Measurements from ENCODE around the gene ZCCHC14.
"Not testable (repeated sequence)": the region's sequence is repeated elsewhere in the genome, so short reads cannot be mapped to it uniquely, and the experiment has no call there.

The ZCCHC14 gene

DNA sequence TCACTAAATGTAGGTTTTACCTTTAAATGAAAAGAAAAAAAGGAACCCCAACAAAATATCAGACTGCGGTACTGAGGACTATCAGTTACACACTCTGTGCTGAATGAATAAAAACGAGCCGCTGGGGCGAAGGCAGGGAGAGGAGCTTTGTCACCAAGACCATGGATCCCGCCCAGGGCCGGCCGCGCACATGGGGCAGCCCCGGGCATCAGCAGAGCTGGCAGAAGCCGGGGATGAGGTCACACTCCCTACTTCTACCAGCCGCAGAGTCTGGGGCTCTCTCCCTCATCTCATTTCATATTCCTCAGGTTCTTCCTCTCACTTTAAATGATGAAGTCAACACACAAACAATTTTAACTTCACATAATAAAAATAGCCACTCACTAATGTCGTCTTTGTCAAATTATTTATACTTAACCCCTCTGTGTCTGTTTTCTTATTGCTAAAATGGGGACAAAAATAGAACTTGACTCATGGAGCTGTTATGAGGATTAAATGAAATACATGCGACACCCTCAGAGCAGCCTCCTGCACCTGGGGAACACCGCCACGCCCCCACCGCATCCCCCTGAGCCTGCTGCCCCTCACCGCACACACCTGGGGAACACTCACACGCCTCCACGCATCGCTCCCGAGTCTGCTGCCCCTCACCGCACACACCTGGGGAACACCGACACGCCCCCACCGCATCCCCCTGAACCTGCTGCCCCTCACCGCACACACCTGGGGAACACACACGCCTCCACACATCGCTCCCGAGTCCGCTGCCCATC lies 15.4 kb downstream of the ZCCHC14 start:
- not testable (repeated sequence) for DNase-seq (ENCODE audit: low read depth)

DNA sequence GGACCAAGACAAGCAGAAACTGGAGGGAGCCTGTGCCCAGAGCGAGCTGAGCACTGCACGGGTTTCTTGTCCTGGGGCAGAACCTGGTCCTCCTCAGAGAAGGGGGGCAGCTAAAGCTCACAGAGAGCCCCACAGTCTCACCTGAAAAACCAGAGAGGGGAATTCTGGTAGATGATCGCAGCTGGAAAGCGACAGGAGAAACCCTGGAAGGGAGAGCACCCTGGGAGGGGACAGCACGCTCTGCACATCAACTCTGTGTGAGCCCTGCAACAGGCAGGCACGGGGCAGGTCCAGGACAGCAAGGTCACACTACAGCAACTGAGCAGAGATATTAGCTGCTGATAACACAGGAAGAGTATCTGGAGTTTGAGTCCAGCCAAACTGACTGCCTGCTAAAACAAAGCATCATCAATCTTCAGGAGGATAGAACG lies 18.2 kb downstream of the ZCCHC14 start:
- no peak for DNase-seq (ENCODE audit: low read depth)

DNA sequence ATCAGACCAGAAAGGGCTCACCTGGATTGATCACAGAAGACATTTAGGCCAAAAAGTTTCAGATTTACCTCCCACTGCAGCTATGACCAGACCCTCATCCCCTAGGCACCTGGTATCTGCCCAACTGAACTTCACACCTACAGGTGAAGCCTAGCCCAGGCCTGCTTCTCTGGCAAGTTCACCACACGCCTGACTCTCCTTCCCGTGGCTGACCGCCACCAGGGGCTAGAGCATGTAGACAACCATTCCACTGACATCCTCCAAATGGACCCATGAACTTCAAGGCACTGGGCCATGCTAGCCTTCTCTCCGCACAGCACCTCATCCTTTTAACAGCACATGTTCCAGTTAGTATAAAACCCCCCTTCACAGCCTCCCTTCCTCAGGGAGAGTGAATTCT lies 18.8 kb downstream of the ZCCHC14 start:
- no peak for DNase-seq (ENCODE audit: low read depth)

DNA sequence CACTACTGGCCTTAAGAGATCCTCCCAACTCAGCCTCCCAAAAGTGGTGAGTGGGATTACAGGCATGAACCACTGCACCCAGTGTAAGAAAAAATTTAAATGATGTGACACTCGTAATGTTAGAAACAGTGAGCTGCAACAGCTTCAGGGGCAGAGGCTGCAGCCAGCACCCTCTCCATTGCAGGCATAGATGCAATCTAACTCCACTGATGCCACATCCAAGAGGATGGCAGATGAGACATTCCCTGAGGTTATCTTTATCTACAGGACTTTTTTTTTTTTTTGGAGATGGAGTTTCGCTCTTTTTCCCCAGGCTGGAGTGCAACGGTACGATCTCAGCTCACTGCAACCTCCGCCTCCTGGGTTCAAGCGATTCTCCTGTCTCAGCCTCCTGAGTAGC lies 19.9 kb downstream of the ZCCHC14 start:
- no peak for DNase-seq (ENCODE audit: low read depth)

DNA sequence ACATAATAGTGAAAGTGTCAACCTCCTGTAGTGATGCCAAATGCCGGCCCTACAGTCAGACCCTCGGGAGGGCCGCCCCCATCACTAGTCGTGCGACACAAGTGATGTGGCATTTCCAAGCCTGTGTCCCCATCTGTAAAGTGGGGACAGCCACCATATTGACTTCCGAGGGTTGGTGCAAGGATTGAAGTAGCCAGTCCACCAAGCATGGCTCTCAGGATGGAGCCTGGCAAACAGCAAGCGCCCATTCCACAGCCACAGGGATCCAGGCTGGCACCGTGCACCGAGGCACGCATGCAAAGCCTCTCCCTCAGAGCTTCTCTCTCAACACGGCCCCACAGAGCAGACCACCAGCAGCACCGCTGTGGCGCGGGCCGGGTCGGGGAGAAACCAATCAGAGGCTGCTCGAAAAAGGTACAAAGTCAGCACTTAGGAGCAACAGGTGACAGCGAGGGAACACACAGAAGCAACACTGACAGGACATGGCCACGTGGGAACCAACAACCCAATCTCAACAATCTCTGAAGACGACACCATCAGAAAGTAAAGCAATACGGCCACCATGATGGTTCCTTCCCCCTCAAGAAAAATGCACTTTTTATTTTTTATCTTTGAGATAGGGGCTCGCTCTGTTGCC lies 20.6 kb downstream of the ZCCHC14 start:
- DNase-seq (ENCODE audit: low read depth), result no peak

DNA sequence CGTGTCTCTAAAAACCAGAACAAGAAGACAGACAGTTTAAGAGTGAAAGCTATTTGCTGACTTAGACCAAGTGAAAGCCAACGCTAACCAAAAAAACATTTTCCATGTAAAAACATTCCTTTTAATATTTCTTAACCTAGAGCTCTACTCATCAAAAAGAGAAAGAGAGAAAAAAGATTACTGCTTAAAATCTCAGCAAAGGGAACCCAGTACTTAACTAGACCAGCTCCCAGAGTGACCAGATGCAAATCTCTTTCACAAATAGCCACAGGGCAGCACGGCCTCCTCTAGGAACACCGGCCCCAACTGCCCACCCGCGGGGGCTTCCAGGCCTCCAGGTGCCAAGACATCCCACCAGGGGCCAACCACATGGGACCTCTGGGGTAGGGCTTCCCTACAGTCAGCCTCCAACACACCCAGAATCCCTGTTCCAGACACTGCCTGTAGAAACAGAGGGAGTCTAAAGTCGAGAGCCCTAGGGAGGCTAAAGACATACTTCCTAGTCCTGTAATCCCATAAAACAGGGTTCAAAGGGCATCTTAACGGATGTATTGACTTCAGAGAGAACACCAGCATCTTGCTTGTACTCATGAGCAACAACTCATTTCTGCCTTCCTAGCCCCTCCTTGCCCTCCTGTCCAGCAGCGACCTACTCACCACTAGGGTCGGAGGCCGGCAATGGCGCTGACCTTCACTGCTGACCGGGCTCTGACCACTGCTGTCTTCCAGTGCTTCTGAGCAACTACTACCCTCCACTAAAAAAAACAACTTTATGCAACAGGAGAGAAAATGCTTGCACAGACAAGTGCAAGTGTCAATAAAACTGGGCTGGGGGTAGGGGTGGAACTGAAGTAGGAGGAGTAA lies 21.3 kb downstream of the ZCCHC14 start:
- DNase-seq (ENCODE audit: low read depth), result no peak

DNA sequence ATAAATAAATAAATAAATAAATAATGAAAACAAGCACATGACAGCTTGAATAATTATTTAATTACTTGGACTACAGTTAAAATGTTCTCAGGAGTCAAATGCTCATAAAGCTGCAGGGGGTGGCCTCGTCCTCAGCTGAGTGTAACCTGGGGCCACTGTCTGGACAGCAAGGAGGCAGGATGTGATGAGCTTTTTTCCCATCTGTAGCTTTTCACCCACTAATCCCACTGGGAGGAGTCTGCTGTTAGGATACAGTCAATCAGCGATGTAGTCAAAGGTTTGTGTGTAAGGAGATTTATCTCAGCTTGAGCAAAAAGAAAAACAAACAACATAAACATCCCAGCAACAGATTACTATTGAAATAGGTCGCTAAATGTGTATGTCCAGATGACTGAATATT lies 22.5 kb downstream of the ZCCHC14 start:
- DNase-seq (ENCODE audit: low read depth), result no peak

DNA sequence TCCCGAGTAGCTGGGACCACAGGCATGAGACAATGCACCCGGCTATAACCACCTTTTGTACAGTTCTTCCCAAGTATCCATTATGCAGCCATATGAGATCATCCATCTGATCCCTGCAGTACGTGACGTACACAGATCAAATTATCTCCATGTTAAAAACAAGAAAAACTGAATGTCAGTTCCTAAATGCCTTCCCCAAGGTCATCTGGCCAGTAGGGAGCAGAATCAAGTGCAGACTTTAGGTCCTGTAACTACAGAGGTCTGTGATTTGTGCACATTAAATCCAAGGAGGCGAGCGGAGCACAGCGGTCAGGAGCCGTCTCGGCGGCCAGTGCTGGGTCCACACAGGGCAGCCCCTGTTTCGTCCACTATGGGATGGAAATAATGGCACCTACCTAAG lies 23.7 kb downstream of the ZCCHC14 start:
- DNase-seq (ENCODE audit: low read depth), result no peak

DNA sequence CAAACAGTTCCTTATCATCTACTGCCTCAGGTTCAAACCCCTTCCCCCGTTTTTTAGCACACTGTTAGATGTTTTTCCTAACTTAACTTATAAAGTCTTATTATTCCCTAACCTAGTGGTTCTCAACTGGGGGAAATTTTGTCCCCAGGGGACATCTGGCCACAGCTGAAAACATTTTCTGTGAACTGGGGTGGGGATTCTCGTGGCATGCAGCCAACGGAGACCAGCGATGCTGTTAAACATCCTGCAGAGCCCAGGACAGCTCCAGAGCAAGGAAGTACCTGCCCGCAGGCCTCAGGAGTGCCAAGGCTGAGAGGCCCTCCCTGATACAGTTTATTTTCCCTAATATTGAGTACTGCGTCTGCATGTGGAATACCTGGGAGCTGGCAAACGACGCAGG lies 24.3 kb downstream of the ZCCHC14 start:
- DNase-seq (ENCODE audit: low read depth), result no peak

DNA sequence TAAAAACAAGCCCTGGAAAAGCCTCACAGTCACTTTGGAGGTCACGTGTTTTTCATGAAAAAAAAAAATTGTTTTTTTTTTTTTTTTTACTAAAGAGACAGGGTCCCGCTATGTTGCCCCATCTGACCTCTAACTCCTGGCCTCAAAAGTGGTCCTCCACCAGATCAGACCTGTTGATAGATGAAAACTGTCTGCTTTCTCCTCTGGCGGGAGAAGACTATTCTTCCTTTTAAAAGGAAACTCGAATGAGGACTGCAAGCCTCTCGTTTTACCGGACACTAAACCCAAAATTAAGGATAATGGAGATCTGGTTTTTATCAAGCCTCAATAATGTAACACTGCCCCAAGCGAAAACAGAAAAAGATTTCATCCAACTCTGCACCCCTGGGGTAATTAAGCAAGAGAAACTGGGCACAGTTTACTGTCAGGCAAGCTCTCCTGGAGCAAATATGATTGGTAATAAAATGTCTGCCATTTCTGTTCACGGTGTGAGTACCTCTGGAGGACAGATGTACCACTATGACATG lies 25.8 kb downstream of the ZCCHC14 start:
- no peak for DNase-seq (ENCODE audit: low read depth)

DNA sequence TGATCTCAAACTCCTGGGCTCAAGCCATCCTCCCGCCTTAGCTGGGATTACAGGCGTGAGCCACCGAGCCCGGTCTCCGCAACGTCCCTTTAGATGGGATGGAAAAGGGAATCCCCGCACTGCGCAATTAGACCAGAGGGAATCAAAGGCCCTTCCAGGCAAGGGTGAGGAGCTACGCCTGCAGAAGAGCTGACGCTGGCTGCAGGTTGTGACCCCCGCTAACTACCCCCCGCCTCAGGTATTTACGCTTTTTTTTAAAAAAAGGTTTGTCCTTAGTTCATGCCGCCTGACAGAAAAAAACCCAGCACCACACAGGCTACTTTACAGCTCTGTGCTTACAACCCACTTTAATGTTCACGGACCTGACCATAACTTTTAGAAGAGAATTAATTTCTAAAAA lies 26.9 kb downstream of the ZCCHC14 start:
- DNase-seq (ENCODE audit: low read depth), result no peak

DNA sequence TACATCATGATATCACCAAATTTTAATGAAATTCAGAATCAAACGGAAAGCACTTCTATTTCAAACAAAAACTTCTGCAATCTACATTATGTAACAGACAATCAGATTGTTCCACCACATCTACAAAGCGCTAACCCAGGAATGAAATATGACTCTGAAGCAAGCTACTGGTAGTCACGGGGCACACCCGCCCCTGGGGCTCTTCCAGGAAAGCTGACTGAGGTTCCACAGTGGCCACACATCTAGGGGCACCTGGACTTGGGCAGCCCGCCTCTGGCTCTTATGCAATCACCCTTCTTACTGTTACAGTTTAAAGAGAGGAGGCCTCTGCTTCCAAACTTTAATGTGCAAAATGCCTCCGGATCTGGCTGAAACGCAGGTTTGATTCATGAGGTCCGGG lies 27.5 kb downstream of the ZCCHC14 start:
- DNase-seq (ENCODE audit: low read depth), result no peak

DNA sequence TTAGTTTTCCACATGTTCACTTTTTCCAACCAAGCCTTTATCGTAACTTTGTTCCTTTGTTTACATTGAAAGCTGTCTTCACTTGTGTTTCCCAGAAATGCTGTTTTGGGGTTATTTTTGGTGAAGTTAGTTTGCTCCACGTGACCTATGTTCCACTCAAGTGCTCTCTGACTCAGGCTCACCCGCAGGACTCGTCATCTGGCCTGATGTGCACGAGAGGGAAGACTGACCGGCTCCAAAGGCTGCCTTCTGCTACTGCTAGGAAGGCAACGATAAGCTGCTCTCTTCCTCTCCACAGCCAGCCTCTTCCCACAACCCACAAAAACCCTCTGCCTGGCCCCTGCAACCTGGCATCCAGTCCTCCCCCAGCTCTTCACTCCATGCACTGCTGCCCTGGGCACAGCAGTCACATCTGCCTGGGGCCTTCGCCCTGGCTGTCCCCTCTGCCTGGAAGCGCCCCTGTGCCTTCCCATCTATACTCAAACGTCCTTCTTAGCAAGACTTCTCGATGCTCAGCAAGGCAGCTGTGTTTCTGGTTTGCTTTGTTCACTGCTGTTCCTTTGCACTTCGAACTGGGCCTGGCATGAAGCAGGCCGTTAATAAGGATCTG lies 28.0 kb downstream of the ZCCHC14 start:
- DNase-seq (ENCODE audit: low read depth), result peak; percentile 45

DNA sequence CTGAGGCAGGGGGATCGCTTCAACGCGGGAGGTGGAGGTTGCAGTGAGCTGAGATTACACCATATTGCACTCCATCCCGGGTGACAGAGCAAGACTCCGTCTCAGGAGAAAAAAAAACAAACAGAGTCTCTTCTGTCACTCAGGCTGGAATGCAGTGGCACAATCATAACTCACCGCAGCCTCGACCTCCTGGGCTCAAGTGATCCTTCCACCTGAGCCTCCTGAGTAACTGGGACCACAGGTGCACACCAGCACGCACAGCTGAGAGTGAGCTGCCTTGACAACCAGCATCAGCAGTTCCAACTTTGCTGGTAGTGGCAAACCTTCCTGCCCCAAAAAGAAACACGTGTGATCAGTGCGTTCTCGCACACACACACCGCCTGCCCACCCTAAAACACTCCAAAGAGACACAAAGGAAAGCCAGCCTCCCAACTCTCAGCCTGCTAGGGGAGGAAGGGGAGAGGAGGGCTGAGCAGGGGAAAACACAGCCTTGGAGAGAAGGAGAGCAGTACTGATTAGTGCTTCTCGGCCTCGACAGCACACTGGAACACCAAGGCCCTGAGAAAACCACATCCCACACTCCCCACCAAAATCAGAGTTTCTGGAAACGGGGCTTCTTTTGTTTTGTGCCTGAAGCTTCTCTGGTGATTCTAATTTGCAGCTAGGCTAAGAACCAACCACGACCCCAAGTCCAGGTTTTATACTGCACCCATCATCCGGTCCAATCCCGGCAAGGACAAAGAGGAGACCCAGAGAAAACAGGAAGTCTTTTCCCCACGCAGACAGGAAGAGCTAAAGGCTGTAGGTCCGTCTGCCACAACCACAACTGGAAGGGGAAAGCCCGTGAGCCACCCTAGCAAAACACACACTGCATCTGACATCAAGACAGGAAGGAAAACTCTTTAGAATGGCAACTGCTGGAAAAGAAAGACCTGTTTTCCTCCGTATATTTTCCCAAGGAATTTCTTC lies 28.8 kb downstream of the ZCCHC14 start:
- no peak for DNase-seq (ENCODE audit: low read depth)

DNA sequence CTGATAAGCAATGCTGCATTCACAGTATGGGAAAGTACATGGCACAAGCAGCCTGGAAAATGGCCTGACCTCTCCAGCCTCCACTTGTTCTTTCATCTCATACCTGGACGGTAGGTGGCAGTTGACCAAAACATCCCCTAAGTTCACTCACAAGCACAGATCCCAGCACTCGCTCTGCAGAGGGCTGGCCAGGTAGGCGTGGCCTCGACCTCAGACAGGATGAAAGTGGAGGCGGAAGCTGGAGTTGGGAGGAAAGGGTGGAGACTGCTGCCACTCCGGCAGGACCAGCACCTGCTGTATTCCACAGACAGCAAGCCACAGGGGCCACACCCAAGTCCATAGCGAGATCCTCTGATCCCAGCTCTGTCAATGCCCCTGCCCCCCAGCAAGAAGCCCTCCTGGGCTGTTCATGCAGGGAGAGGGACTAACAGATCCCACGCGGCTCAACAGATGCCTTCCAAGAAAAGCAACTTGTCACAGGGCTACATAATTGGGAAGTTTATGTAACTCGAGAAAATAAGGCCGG lies 31.3 kb downstream of the ZCCHC14 start:
- DNase-seq (ENCODE audit: low read depth), result no peak

DNA sequence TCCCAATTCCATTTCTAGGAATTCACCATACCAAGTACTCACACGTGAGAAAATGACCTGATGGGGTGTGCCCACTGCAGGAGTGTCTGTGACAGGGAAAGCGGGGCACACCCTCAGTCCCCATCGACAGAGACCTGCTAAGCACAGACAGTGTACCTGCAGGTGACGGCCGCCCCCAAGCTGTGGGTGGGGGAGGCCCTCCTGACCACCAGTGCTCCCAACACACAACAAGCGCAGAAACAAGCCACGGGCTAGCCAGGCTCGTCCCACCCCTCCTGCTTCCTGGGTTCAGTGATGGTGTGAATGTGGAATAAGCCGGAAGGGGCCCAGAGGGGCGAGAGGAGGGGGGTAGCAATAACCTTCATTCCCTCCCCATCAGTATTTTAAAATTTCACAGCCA lies 31.9 kb downstream of the ZCCHC14 start:
- no peak for DNase-seq (ENCODE audit: low read depth)

DNA sequence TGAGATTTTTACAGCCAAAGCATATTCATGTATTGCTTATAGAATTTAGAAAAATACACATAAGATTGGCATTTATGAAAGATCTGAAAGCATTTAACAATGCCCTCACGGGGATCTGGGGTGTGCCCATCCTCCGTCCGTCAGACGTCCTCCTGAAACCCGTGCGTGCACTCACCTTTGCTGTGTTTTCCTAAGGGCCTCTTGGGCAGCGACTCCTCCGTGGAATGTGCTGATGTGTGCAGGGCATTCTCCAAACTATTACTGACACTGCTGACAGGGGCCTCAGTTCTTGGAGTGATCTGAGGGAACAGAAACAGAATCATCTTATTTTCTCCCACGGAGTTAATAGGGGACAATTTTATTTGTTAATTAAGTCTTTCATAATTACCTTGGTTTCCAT lies 33.0 kb downstream of the ZCCHC14 start:
- no peak for DNase-seq (ENCODE audit: low read depth)

DNA sequence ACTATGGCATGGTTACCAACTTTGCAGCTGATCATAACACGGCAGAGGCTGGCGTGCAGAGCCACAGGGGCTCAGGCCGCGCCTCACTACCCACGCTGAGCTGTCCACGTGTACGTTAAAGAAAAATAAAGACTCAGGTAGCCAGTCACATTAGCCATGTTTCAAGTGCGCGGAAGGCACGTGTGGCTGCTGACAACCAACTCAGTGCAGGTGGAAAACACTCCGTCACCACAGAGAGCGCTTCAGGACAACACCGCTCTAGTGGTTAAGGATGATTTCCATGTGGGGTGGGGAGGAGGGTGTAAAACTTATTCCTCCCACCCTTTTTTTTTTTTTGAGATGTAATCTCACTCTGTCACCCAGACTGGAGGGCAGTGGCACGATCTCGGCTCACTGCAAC lies 33.8 kb downstream of the ZCCHC14 start:
- no peak for DNase-seq (ENCODE audit: low read depth)

DNA sequence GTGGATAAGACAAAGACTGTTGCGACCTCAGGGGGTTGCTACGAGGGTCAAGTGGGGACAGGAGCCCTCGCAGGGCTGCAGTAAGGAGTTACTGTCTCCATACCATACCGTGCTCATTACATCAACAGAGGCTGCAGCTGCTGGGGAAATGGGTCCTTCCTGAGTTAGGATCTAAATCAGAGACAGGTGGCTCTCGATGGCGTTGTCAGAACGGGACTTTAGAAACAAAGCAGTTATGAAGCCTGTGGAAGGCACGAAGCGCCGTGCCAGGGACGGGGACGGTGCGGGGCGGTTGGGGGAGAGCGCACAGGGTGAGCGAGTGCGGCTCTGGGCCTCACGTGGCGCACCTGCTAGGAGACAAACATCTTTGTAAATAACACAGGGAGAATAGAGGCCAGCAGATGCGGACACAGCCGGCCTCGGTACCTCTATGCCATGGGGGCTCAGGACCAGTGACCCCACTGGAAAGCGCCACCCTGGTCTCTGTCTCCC lies 34.4 kb downstream of the ZCCHC14 start:
- DNase-seq (ENCODE audit: low read depth), result no peak

DNA sequence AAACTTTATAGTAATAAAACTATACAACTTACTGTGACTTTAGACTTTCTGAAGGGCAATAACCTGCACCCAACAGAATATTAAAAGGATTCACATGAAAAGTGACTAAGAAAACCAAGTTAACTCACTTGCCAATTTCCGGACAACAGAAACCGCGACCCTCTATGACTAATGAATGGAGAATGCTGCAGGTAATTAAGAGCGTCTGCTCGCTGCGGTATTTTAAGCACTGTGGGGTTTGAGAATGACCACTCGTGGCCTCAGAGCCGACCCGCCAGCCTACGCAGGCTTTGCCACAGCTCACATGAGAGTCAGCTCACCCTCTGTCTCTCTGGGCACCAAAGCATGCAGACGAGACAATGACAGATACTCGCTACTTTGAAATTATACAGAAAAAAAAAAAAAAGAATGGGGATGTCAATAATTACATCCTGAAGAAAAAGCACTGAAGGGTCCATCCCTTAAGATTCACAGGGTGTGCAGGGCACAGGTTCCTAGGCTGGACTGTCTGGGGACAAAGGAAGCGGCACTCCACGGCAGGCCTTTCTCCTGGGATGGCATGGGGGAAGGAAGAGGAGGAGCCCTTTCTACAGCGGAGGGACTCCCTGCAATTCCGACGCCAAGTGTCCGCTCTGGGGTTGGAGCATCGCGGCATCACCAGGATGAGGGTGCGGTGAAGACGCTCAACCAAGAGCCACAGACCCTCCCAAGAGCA lies 35.0 kb downstream of the ZCCHC14 start:
- peak; percentile 79 for DNase-seq (ENCODE audit: low read depth)
